Measurements from ENCODE around the gene SOX3. TPM values are rescaled to one million over a fixed set of nuclear protein-coding genes. Genes with fewer than 3 reads are reported as not detected.

Gene SOX3
- total RNA-seq, 1 experiment from 2014 or later, result not detected

DNA sequence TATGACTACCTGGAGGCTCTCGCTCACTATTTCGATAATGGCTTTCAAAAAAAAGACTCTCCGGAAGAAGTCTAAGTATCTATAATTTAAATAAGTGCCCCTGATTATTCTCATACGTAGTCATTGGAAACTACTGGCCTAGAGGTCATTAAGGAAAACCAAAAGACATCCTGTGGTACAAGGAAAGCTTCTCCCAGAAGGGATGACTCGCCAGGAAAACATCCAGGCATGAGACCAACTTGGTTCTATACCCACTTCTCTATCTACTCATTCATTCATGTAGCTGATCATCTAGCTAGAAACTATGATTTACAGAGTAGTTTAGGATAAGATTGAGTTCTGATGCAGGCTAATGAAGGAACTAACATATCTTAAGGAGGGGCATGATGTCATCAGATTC is 37.7 kb downstream of the SOX3 start:
- no peaks in the 10 kb centered on the region for H3K9me2 ChIP-seq (replicated peaks; ENCODE audit: low read length)
- H3K36me3 ChIP-seq (ENCODE audit: low read depth, low read length), result no peaks in the 10 kb centered on the region
- H3K4me3 ChIP-seq (ENCODE audit: low read length), result no peak overlapping the region
- no peaks in the 10 kb centered on the region for H3K9me3 ChIP-seq (ENCODE audit: low read length)
- TF ChIP-seq, protein P1, sequence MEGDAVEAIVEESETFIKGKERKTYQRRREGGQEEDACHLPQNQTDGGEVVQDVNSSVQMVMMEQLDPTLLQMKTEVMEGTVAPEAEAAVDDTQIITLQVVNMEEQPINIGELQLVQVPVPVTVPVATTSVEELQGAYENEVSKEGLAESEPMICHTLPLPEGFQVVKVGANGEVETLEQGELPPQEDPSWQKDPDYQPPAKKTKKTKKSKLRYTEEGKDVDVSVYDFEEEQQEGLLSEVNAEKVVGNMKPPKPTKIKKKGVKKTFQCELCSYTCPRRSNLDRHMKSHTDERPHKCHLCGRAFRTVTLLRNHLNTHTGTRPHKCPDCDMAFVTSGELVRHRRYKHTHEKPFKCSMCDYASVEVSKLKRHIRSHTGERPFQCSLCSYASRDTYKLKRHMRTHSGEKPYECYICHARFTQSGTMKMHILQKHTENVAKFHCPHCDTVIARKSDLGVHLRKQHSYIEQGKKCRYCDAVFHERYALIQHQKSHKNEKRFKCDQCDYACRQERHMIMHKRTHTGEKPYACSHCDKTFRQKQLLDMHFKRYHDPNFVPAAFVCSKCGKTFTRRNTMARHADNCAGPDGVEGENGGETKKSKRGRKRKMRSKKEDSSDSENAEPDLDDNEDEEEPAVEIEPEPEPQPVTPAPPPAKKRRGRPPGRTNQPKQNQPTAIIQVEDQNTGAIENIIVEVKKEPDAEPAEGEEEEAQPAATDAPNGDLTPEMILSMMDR (conservative IDR thresholded peaks at IDR 0.05; ENCODE audit: low read depth, low read length), result no peak
- TF ChIP-seq EZH2 (IDR thresholded peaks at IDR 0.05; ENCODE audit: low read length, unreplicated experiment), result no peak
- TF ChIP-seq EZH2phosphoT487 (IDR thresholded peaks at IDR 0.05; ENCODE audit: borderline replicate concordance, low read length), result no peak
- H3K4me1 ChIP-seq (ENCODE audit: insufficient read depth, low read length), result no peaks in the 10 kb centered on the region
- no peaks in the 10 kb centered on the region for H3K79me2 ChIP-seq (ENCODE audit: low read length)
- H3K9ac ChIP-seq (ENCODE audit: low read length), result no peak overlapping the region
- intact Hi-C loops (cut with micrococcal nuclease), result no loop called here
- CTCF ChIA-PET, result no interaction called here
- no peak for ATAC-seq
- no peak overlapping the region for H3K4me2 ChIP-seq (ENCODE audit: low read length)
- no peak for DNase-seq
- no peaks in the 10 kb centered on the region for H4K20me1 ChIP-seq (ENCODE audit: low read length)
- BruUV-seq (replicated peaks), result no TSS peak
- no peaks in the 10 kb centered on the region for H3K27me3 ChIP-seq (ENCODE audit: low read length)
- POLR2A ChIA-PET (ENCODE audit: unreplicated experiment), result no interaction called here
- H2AFZ ChIP-seq (ENCODE audit: low read length), result no peak overlapping the region
- H3K27ac ChIP-seq (ENCODE audit: low read length), result no peak overlapping the region
- no peaks in the 10 kb centered on the region for H3F3A ChIP-seq (ENCODE audit: low read length, unreplicated experiment)

Other genes with a start within 250 kb of the SOX3 start
- gene LINC00632, start 204.7 kb upstream of the SOX3 start, total RNA-seq (2014; rRNA removed), result 15.4 and 16.0 TPM in 2 replicates

All from PC-3 (cell line).